AG04449 (cell line): ENCODE measurements around the gene CHN2.

Experiments
- CTCF ChIA-PET: fragments of 350-600 bp; formaldehyde crosslinking; extraction: SDS; loops from one replicate; lab custom pipeline; 2021; ENCODE audit warnings: antibody characterized with exemption; lab: Yijun Ruan, JAX
- POLR2A ChIA-PET: fragments of 400-600, 350-600 bp; formaldehyde crosslinking; extraction: SDS; loops from one replicate; lab custom pipeline; 2020; ENCODE audit warnings: antibody characterized with exemption, inconsistent platforms; lab: Yijun Ruan, JAX
- DNase-seq: peaks from one replicate; pipeline ENCODE4 v3.0.0-alpha.2; 2010; ENCODE audit warnings: low read depth, low spot score
- H3K4me3 ChIP-seq: 2 replicates; pipeline ENCODE4 v1.5.1; 2011; ENCODE audit warnings: low read depth, mild to moderate bottlenecking, control low read depth, low read length
- CTCF ChIP-seq: IDR thresholded peaks from one replicate; pipeline ENCODE4 v1.5.1; 2011; ENCODE audit warnings: mild to moderate bottlenecking, moderate library complexity, low read length, control low read depth, inconsistent platforms; ENCODE audit not compliant: insufficient read depth; ENCODE audit errors: missing control alignments

CHN2 gene

DNA sequence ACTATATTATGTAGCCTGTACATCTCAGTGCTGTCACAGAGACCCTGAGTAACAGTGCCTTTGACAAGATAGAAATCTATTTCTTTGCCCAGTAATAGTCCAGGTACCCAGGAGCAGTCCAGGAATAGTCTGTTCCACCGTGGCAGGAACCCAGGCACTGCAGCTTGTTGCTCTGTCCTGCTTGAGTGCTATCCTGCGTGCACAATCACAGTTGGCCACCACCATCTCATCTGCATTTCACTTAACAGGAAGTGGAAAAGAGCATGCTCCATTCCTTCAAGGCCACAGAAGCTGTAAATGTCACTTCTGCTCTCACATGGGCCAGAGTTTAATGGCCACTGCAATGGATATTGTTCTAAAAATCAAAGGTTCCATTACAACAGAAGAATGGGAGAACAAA, 307.6 kb downstream of the CHN2 start:
- ChIA-PET POLR2A (no interaction called here), CTCF (interaction anchor here (0.7 to 1.2 kb wide), 2 partner anchors 11 to 283 kb away, joined by 3 read pairs; no protein-coding TSS in a partner anchor)
- no peak for TF ChIP-seq CTCF
- no peak for DNase-seq
- H3K4me3 ChIP-seq = no peak overlapping the region

DNA sequence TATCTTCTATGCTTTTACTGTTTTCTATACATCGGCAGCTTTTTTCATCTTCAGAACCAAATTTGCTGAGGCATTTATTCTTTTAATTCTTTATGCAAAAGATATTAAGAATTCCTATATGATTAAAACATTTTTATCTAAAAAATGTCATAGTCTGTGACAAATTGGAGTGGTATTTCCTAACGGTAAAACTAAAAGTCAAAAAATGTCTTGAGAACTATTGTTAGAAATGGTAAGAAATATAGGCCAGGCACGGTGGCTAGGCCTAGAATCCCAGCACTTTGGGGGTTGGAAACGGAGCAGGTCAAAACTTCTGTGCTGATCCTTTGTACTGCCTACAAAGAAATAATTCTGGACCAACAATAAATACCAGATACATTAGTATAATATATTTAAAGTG, 311.4 kb downstream of the CHN2 start:
- no peak for TF ChIP-seq CTCF
- CTCF ChIA-PET = no interaction called here

DNA sequence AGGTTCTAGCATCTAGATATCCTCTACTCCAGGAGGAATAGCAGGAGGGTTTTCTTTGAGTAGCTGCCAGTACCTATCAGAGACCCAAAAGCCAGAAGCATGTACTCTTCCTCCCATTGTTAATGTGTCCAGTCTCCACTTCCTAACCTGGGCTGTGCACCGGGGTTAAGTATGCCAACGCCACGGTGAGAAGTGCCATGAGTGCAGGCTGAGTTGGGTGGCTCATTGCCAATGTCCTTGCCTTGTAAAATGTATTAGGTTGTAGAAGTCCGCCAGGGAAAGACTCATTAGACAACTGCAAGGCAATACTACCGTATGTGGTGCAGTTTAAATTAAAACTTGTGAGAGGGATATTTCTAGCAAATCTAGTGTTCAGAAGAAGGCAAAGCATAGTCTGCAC, 314.0 kb downstream of the CHN2 start:
- ChIA-PET CTCF (no interaction called here), POLR2A (no interaction called here)
- no peak overlapping the region for H3K4me3 ChIP-seq
- no peak for DNase-seq
- TF ChIP-seq CTCF = no peak

More for the DNA sequence above, 311.4 kb downstream of the CHN2 start:
- H3K4me3 ChIP-seq = no peak overlapping the region
- POLR2A ChIA-PET = no interaction called here
- no peak for DNase-seq

GRCh38 chr7:29510028-29510427, 315.5 kb downstream of the CHN2 start:
- no peak for DNase-seq
- CTCF ChIA-PET = no interaction called here
- H3K4me3 ChIP-seq = no peak overlapping the region
- POLR2A ChIA-PET = no interaction called here
- TF ChIP-seq CTCF = no peak

DNA sequence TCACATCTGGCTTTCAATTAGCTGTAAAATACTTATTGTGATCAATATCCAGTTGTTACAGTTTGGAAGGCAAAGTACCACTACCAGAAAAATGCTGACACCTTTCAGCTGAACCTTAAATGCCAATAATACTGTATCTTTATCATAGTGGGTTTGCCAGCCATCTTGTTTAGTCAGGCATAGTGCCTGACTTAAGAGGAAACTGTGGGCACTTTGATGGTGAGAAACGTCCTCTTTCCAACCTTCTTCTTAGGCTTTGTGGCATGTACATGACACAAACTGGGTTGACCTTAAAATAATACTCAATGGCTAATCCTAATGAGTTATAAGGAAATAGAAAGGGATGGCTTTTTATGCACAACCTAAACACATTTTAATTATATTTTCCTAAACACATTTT, 316.8 kb downstream of the CHN2 start:
- TF ChIP-seq CTCF = no peak
- ChIA-PET CTCF (no interaction called here), POLR2A (no interaction called here)
- DNase-seq = no peak
- no peak overlapping the region for H3K4me3 ChIP-seq

- no peak for TF ChIP-seq CTCF
- H3K4me3 ChIP-seq = no peak overlapping the region
- ChIA-PET POLR2A (no interaction called here), CTCF (no interaction called here)
- DNase-seq = no peak
These were observed 317.3 kb downstream of the CHN2 start for GRCh38 chr7:29511851-29512250.
